Astrocyte of the hippocampus (primary cell): ENCODE measurements around the gene DPEP2.
"Not testable (repeated sequence)": the region's sequence is repeated elsewhere in the genome, so short reads cannot be mapped to it uniquely, and the experiment has no call there.

Experiments used
- DNase-seq: peaks from one replicate; pipeline ENCODE4 v3.0.0; 2011; ENCODE audit warnings: low read depth, low spot score

DPEP2 gene

GRCh38 chr16:67976205-67976604 is 23.1 kb downstream of the DPEP2 start:
- no peak for DNase-seq

- DNase-seq, result no peak
These were observed 23.8 kb downstream of the DPEP2 start for GRCh38 chr16:67975321-67976105.

- DNase-seq, result not testable (repeated sequence)
These were observed 27.0 kb downstream of the DPEP2 start for GRCh38 chr16:67972285-67972684.

- DNase-seq, result no peak
These were observed 28.2 kb downstream of the DPEP2 start for GRCh38 chr16:67971111-67971510.

- no peak for DNase-seq
These were observed 29.8 kb downstream of the DPEP2 start for GRCh38 chr16:67969254-67970039.

- DNase-seq, result peak; percentile 94
These were observed 30.7 kb downstream of the DPEP2 start, which contains the start of gene SLC12A4 for GRCh38 chr16:67968400-67969253. Gene SLC12A4 (minus strand): TSS chr16:67968637. CDS start chr16:67968553, 84 bp downstream.

- peak; percentile 68 for DNase-seq
These were observed 31.3 kb downstream of the DPEP2 start for GRCh38 chr16:67967958-67968399.

GRCh38 chr16:67967183-67967957 is 31.9 kb downstream of the DPEP2 start:
- DNase-seq, result peak; percentile 26

GRCh38 chr16:67966549-67967182 is 32.6 kb downstream of the DPEP2 start:
- peak; percentile 48 for DNase-seq

GRCh38 chr16:67965668-67966548 is 33.4 kb downstream of the DPEP2 start:
- DNase-seq, result peak; percentile 65

- no peak for DNase-seq
These were observed 34.7 kb downstream of the DPEP2 start for GRCh38 chr16:67964477-67965131.

GRCh38 chr16:67963662-67964321 is 35.5 kb downstream of the DPEP2 start:
- no peak for DNase-seq

- DNase-seq, result no peak
These were observed 36.0 kb downstream of the DPEP2 start for GRCh38 chr16:67963292-67963661.

- DNase-seq, result no peak
These were observed 37.1 kb downstream of the DPEP2 start for GRCh38 chr16:67962135-67962534.

- no peak for DNase-seq
These were observed 37.7 kb downstream of the DPEP2 start for GRCh38 chr16:67961551-67961957.

GRCh38 chr16:67959536-67960329 is 39.6 kb downstream of the DPEP2 start:
- DNase-seq, result no peak

GRCh38 chr16:67957622-67958021 is 41.7 kb downstream of the DPEP2 start:
- DNase-seq, result no peak
